OCI-LY7 (cell line): Measurements from ENCODE around the gene ZBTB16. TPM values are rescaled to one million over a fixed set of nuclear protein-coding genes. Genes with fewer than 3 reads are reported as not detected.

Source experiments
- BruUV-seq: library from RNA; stranded (reverse); fragments of 400-500 nt; replicated peaks from 2 replicates; lab custom pipeline; 2021; lab: Mats Ljungman, UMichigan
- CTCF ChIA-PET: fragments of 300-600 bp; sonication (Branson Sonifier 250); formaldehyde crosslinking; loops from one replicate; lab custom pipeline; 2022; ENCODE audit warnings: antibody characterized with exemption; ENCODE audit not compliant: unreplicated experiment; lab: Charles Lee
- POLR2A ChIA-PET: fragments of 300-600 bp; sonication (Branson Sonifier 250); formaldehyde crosslinking; loops from one replicate; lab custom pipeline; 2022; ENCODE audit warnings: antibody characterized with exemption; lab: Charles Lee
- DNase-seq: peaks from one replicate; pipeline ENCODE4 v3.0.0-alpha.2; 2015; ENCODE audit warnings: low spot score
- H2AFZ ChIP-seq: fragments of 200-600 bp; sonication (generic), shearing (Covaris generic); 2 replicates; pipeline ENCODE4 v1.6.1; 2014; ENCODE audit warnings: mild to moderate bottlenecking, antibody characterized with exemption, low read length, moderate library complexity
- H3K27ac ChIP-seq: fragments of 200-600 bp; sonication (generic); 2 replicates; pipeline ENCODE4 v1.5.1; 2014; ENCODE audit warnings: mixed run types, low read depth, mild to moderate bottlenecking, moderate library complexity, low read length, inconsistent platforms; ENCODE audit not compliant: poor library complexity, severe bottlenecking
- H3K36me3 ChIP-seq: fragments of 200-600 bp; sonication (generic); 2 replicates; pipeline ENCODE4 v1.6.1; 2014; ENCODE audit warnings: mild to moderate bottlenecking, antibody characterized with exemption, low read length, moderate library complexity, mixed read lengths; ENCODE audit not compliant: insufficient read depth
- H3K4me1 ChIP-seq: fragments of 200-600 bp; sonication (generic); 2 replicates; pipeline ENCODE4 v1.5.1; 2014; ENCODE audit warnings: mild to moderate bottlenecking, low read length; ENCODE audit not compliant: insufficient read depth, poor library complexity, severe bottlenecking
- H3K4me2 ChIP-seq: fragments of 200-600 bp; sonication (generic); 2 replicates; pipeline ENCODE4 v1.6.1; 2014; ENCODE audit warnings: mild to moderate bottlenecking, low read length
- H3K4me3 ChIP-seq: fragments of 200-600 bp; sonication (generic); 2 replicates; pipeline ENCODE4 v1.5.1; 2014; ENCODE audit warnings: mild to moderate bottlenecking, low read depth, low read length; ENCODE audit not compliant: poor library complexity, severe bottlenecking
- H3K79me2 ChIP-seq: fragments of 200-600 bp; sonication (generic); 2 replicates; pipeline ENCODE4 v1.6.1; 2016; ENCODE audit warnings: low read depth, mild to moderate bottlenecking, low read length, moderate library complexity, mixed read lengths; ENCODE audit not compliant: insufficient read depth
- H3K9me2 ChIP-seq: fragments of 200-600 bp; sonication (generic); 2 replicates; pipeline ENCODE4 v1.6.1; 2016; ENCODE audit warnings: mild to moderate bottlenecking, low read length, mixed read lengths; ENCODE audit not compliant: insufficient read depth
- H3K9me3 ChIP-seq: fragments of 200-600 bp; sonication (generic); 2 replicates; pipeline ENCODE4 v1.6.1; 2014; ENCODE audit warnings: mild to moderate bottlenecking, mixed run types, low read length, mixed read lengths
- H4K20me1 ChIP-seq: fragments of 200-600 bp; sonication (generic); 2 replicates; pipeline ENCODE4 v1.6.1; 2014; ENCODE audit warnings: mild to moderate bottlenecking, antibody characterized with exemption, low read length, moderate library complexity, mixed read lengths; ENCODE audit not compliant: insufficient read depth
- CTCF ChIP-seq: fragments of 200-600 bp; sonication (generic); conservative IDR thresholded peaks from 2 replicates; pipeline ENCODE4 v1.5.1; 2014; ENCODE audit warnings: mild to moderate bottlenecking, antibody characterized with exemption, low read length, moderate library complexity, mixed read lengths
- EZH2phosphoT487 ChIP-seq: fragments of 200-600 bp; sonication (generic); IDR thresholded peaks from 2 replicates; pipeline ENCODE4 v1.6.1; 2018; ENCODE audit warnings: low read depth, borderline replicate concordance, mild to moderate bottlenecking, mixed run types, antibody characterized with exemption, low read length, moderate library complexity, mixed read lengths
- intact Hi-C: fragments of 100-400 bp; cut with micrococcal nuclease; formaldehyde crosslinking; loops from one replicate; pipeline ENCODE4 v1.10.0; 2022; ENCODE audit not compliant: unreplicated experiment
- total RNA-seq, 2 experiments: library from RNA; depleted of rRNA in 1 of 2; stranded (reverse); fragments of >200 nt in 1 of 2; shearing (Covaris generic) in 1 of 2; gene quantifications; 2 replicates each; pipeline ENCODE4 v1.2.3, GENCODE V29; 2014 to 2022

Gene ZBTB16
- total RNA-seq, 2 experiments from 2014 or later = not detected

- H3K79me2 ChIP-seq = no peaks in the 10 kb centered on the region
- H3K9me3 ChIP-seq = no peaks in the 10 kb centered on the region
- H3K9me2 ChIP-seq = no peaks in the 10 kb centered on the region
- no TSS peak for BruUV-seq
- no peak overlapping the region for H3K4me2 ChIP-seq
- DNase-seq = no peak
- ChIA-PET POLR2A (interaction anchor here (1.1 to 1.9 kb wide), 3 partner anchors 9 to 15 kb away, joined by 3 to 7 read pairs (median 4); no protein-coding TSS in a partner anchor), CTCF (interaction anchor here (1.6 kb wide), 1 partner anchor 9 kb away, joined by 3 read pairs; no protein-coding TSS in a partner anchor)
- no peak overlapping the region for H3K27ac ChIP-seq
- no peaks in the 10 kb centered on the region for H3K36me3 ChIP-seq
- H4K20me1 ChIP-seq = no peaks in the 10 kb centered on the region
- intact Hi-C loops = no loop called here
- H3K4me1 ChIP-seq = peaks cover 57% of the 10 kb centered on the region
- no peak overlapping the region for H3K4me3 ChIP-seq
- TF ChIP-seq EZH2phosphoT487 (no peak), CTCF (no peak)
- peak overlapping the region; percentile 95; the same call in 1 of the 2 replicates for H2AFZ ChIP-seq
Observed at GRCh38 chr11:114171257-114172054, 111.9 kb downstream of the ZBTB16 start.

- DNase-seq = no peak
- CTCF ChIA-PET = interaction anchor here (1.0 to 1.6 kb wide), 2 partner anchors 10 to 21 kb away, joined by 3 read pairs; no protein-coding TSS in a partner anchor
Observed at GRCh38 chr11:114172055-114172861, 112.7 kb downstream of the ZBTB16 start.

More at GRCh38 chr11:114172055-114172861, 112.7 kb downstream of the ZBTB16 start:
- no peaks in the 10 kb centered on the region for H3K9me2 ChIP-seq
- no peaks in the 10 kb centered on the region for H3K36me3 ChIP-seq
- POLR2A ChIA-PET = interaction anchor here (0.7 to 1.9 kb wide), 6 partner anchors 8 to 205 kb away, joined by 3 to 7 read pairs (median 3); no protein-coding TSS in a partner anchor
- intact Hi-C loops = no loop called here
- H2AFZ ChIP-seq = peak overlapping the region; percentile 95
- H4K20me1 ChIP-seq = no peaks in the 10 kb centered on the region
- BruUV-seq = no TSS peak
- H3K4me1 ChIP-seq = peaks cover 49% of the 10 kb centered on the region
- no peaks in the 10 kb centered on the region for H3K79me2 ChIP-seq
- H3K4me2 ChIP-seq = peak overlapping the region; percentile 55
- no peaks in the 10 kb centered on the region for H3K9me3 ChIP-seq
- H3K27ac ChIP-seq = no peak overlapping the region
- peak overlapping the region; percentile 18 for H3K4me3 ChIP-seq
- TF ChIP-seq CTCF = no peak
- no peak for TF ChIP-seq EZH2phosphoT487
